Suprapubic skin (tissue), 3 donors: ENCODE results near the gene LDHAL6B.

Experiments used
- CTCF ChIP-seq, 2 donors: fragments of 200-600 bp in 1 of 2; fragments of 450-650 bp in 1 of 2; sonication (generic) in 1 of 2; IDR thresholded peaks; one replicate each; pipeline ENCODE4 v1.5.1; 2016 to 2019; ENCODE audit warnings: antibody characterized with exemption in 2 of 2, mild to moderate bottlenecking in 1 of 2, moderate library complexity in 1 of 2
- POLR2A ChIP-seq, 2 donors: fragments of 450-650 bp; IDR thresholded peaks; one replicate each; pipeline ENCODE4 v1.6.1; 2017; ENCODE audit warnings: antibody characterized with exemption in 2 of 2, mild to moderate bottlenecking in 2 of 2, moderate library complexity in 2 of 2

GRCh38 chr15:59205839-59206622 is 612 bp upstream of the LDHAL6B start:
- no peak for TF ChIP-seq CTCF (IDR thresholded peaks at IDR 0.05)
- no peak for TF ChIP-seq POLR2A (IDR thresholded peaks at IDR 0.05)
